ENCODE measurements around the gene ETFA. TPM values are rescaled to one million over a fixed set of nuclear protein-coding genes. Genes with fewer than 3 reads are reported as not detected.

Gene ETFA
- polyA plus RNA-seq, 6 donors from 2014 or later = 88.5 to 115 (median 105) TPM

DNA sequence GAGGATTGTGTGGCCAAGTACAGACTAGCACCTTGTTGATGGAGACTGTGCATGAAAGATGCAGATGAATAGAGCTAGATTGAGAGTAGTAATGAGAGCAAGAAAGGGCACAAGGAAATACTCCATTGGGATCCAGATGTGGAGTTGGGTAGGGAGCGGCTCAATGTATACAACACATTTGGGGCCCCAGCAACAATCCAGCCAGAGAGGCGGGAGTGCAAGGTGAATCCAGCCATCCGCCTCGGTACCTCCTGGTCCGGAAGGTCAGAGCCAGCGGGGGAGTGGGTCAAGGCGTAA is 34.3 kb upstream of the ETFA start:
- H3K4me1 Mint-ChIP-seq = peaks cover 24 to 41% (median 33%) of the 10 kb centered on the region in 3 donors
- peaks cover 0 to 6% (median 0%) of the 10 kb centered on the region in 7 donors for H3K9me3 Mint-ChIP-seq
- peaks cover 5 to 10% of the 10 kb centered on the region in 2 donors for H3K36me3 Mint-ChIP-seq

GRCh38 chr15:76344893-76345582 is 33.8 kb upstream of the ETFA start:
- Mint-ChIP-seq H3K36me3 (peaks cover 5 to 10% of the 10 kb centered on the region in 2 donors), H3K4me1 (peaks cover 27 to 45% (median 37%) of the 10 kb centered on the region in 3 donors), H3K27me3 (peaks cover 48 to 70% (median 67%) of the 10 kb centered on the region in 3 donors), H3K27ac (peak overlapping the region in 2 of 6 donors; percentile 41 to 75), H3K9me3 (peaks cover 0 to 6% (median 0%) of the 10 kb centered on the region in 7 donors), H3K4me3 (peak overlapping the region in 7 of 8 donors; percentile 40 to 90 (median 66))
- DNase-seq (no peak), ATAC-seq (ENCODE audit: low read depth in 2 of 2) (no peak)

More for the DNA sequence above, 34.3 kb upstream of the ETFA start:
- Mint-ChIP-seq H3K4me3 (peak overlapping the region; percentile 40 to 90 (median 68)), H3K27ac (peak overlapping the region in 2 of 6 donors; percentile 1 to 75), H3K27me3 (peaks cover 45 to 69% (median 65%) of the 10 kb centered on the region in 3 donors)
- ATAC-seq (ENCODE audit: low read depth in 2 of 2) = no peak
- no peak for DNase-seq

GRCh38 chr15:76343313-76343996 is 32.2 kb upstream of the ETFA start:
- peaks cover 64 to 77% (median 76%) of the 10 kb centered on the region in 3 donors for H3K27me3 Mint-ChIP-seq
- peaks cover 42 to 58% (median 53%) of the 10 kb centered on the region in 3 donors for H3K4me1 Mint-ChIP-seq
- H3K36me3 Mint-ChIP-seq = peaks cover 0 to 10% of the 10 kb centered on the region in 2 donors
- ATAC-seq (ENCODE audit: low read depth in 2 of 2) (no peak), DNase-seq (no peak)
- H3K9me3 Mint-ChIP-seq = peaks cover 0 to 8% (median 0%) of the 10 kb centered on the region in 7 donors
- H3K27ac Mint-ChIP-seq = peak overlapping the region in 2 of 6 donors; percentile 22 to 74
- peak overlapping the region in 7 of 8 donors; percentile 19 to 74 (median 40) for H3K4me3 Mint-ChIP-seq

DNA sequence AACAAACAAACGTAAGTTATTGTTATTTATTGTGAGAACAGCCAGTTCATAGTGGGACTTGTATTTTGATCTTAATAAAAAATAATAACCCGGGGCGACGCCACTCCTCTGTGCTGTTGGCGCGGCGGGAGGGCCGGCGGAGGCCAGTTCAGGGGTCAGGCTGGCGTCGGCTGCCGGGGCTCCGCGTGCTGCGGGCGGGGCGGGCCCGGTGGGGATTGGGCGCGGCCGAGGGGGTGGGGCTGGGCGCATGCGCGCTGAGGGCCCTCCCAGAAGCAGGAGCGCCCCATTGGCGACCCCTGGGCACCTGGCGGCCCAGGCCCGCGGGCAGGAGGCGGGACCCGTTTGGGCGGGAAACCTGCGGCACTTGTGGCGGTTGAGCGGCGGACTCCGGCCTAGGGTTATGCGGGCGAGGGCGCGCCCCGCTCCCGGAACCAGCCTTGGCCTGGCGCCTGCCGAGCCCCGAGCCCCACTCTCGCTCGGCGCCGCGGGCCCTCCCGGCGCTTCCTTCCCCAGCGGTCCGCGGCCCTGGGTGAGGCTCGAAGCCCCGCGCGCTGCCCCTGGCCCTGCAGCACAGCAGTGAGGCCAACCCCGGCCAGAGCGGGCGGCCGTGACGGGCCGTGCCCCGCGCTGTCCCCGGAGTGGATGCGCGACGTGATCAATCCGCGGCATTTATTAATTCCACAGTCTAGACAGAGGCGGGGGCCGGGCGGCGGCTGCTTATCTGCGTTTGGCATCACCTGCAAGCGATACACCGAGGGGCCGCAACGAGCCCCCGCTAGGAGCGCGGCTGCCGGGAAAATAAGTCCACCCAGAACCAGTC is 31.3 kb upstream of the ETFA start:
- no peak for DNase-seq
- Mint-ChIP-seq H3K4me3 (peak overlapping the region in 7 of 8 donors; percentile 70 to 95 (median 86)), H3K4me1 (peaks cover 44 to 57% (median 56%) of the 10 kb centered on the region in 3 donors), H3K27ac (peak overlapping the region in 1 of 6 donors; percentile 94), H3K36me3 (peaks cover 0 to 10% of the 10 kb centered on the region in 2 donors), H3K27me3 (peaks cover 61 to 74% (median 70%) of the 10 kb centered on the region in 3 donors), H3K9me3 (peaks cover 0 to 10% (median 0%) of the 10 kb centered on the region in 7 donors)
- no peak for ATAC-seq (ENCODE audit: low read depth in 2 of 2)

- peaks cover 0 to 10% of the 10 kb centered on the region in 2 donors for H3K36me3 Mint-ChIP-seq
- peaks cover 66 to 78% (median 73%) of the 10 kb centered on the region in 3 donors for H3K27me3 Mint-ChIP-seq
- DNase-seq = no peak
Measured at GRCh38 chr15:76342058-76342381, 30.8 kb upstream of the ETFA start.

DNA sequence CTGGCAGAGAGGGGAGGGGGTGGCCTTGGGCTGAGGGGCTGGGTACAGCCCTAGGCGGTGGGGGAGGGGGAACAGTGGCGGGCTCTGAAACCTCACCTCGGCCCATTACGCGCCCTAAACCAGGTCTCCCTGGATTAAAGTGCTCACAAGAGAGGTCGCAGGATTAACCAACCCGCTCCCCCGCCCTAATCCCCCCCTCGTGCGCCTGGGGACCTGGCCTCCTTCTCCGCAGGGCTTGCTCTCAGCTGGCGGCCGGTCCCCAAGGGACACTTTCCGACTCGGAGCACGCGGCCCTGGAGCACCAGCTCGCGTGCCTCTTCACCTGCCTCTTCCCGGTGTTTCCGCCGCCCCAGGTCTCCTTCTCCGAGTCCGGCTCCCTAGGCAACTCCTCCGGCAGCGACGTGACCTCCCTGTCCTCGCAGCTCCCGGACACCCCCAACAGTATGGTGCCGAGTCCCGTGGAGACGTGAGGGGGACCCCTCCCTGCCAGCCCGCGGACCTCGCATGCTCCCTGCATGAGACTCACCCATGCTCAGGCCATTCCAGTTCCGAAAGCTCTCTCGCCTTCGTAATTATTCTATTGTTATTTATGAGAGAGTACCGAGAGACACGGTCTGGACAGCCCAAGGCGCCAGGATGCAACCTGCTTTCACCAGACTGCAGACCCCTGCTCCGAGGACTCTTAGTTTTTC is 30.2 kb upstream of the ETFA start:
- Mint-ChIP-seq H3K9me3 (peaks cover 0 to 18% (median 4%) of the 10 kb centered on the region in 7 donors), H3K27ac (peak overlapping the region in 4 of 6 donors; percentile 58 to 94 (median 79)), H3K36me3 (peaks cover 0 to 10% of the 10 kb centered on the region in 2 donors), H3K27me3 (peaks cover 71 to 83% (median 75%) of the 10 kb centered on the region in 3 donors), H3K4me3 (peak overlapping the region; percentile 74 to 95 (median 91)), H3K4me1 (peaks cover 54 to 67% (median 61%) of the 10 kb centered on the region in 3 donors)
- no peak for ATAC-seq (ENCODE audit: low read depth in 2 of 2)
- no peak for DNase-seq

More at GRCh38 chr15:76342058-76342381, 30.8 kb upstream of the ETFA start:
- no peak for ATAC-seq (ENCODE audit: low read depth in 2 of 2)
- peaks cover 0 to 13% (median 3%) of the 10 kb centered on the region in 7 donors for H3K9me3 Mint-ChIP-seq
- peaks cover 49 to 62% (median 58%) of the 10 kb centered on the region in 3 donors for H3K4me1 Mint-ChIP-seq
- H3K4me3 Mint-ChIP-seq = peak overlapping the region; percentile 74 to 95 (median 86)
- peak overlapping the region in 4 of 6 donors; percentile 58 to 94 (median 79) for H3K27ac Mint-ChIP-seq

- peaks cover 0 to 11% of the 10 kb centered on the region in 2 donors for H3K36me3 Mint-ChIP-seq
- peaks cover 76 to 82% (median 77%) of the 10 kb centered on the region in 3 donors for H3K27me3 Mint-ChIP-seq
- DNase-seq = no peak
- peaks cover 55 to 66% (median 66%) of the 10 kb centered on the region in 3 donors for H3K4me1 Mint-ChIP-seq
- peak; percentile 63 to 68 for ATAC-seq (ENCODE audit: low read depth in 2 of 2)
- H3K9me3 Mint-ChIP-seq = peaks cover 0 to 18% (median 4%) of the 10 kb centered on the region in 7 donors
- peak overlapping the region in 2 of 6 donors; percentile 59 to 69 for H3K27ac Mint-ChIP-seq
- H3K4me3 Mint-ChIP-seq = peak overlapping the region; percentile 74 to 95 (median 91)
Measured at GRCh38 chr15:76340803-76341365, 29.6 kb upstream of the ETFA start.

DNA sequence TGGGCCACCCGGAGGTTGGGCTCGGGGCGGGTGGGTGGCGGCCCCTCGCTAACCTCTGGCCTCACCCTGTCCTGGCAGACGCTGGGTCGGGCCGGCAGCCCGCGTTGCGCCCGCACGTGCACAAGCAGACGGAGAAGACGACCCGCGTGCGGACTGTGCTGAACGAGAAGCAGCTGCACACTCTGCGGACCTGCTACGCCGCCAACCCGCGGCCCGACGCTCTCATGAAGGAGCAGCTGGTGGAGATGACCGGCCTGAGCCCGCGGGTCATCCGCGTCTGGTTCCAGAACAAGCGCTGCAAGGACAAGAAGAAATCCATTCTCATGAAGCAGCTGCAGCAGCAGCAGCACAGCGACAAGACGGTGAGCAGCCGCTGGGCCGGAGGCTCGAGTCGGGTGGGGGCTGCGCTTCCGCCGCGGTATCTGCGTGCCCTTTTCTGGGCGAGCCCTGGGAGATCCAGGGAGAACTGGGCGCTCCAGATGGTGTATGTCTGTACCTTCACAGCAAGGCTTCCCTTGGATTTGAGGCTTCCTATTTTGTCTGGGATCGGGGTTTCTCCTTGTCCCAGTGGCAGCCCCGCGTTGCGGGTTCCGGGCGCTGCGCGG is 29.0 kb upstream of the ETFA start:
- peaks cover 54 to 66% (median 66%) of the 10 kb centered on the region in 3 donors for H3K4me1 Mint-ChIP-seq
- H3K36me3 Mint-ChIP-seq = peaks cover 0 to 12% of the 10 kb centered on the region in 2 donors
- H3K9me3 Mint-ChIP-seq = peaks cover 0 to 23% (median 8%) of the 10 kb centered on the region in 7 donors
- no peak for DNase-seq
- peak overlapping the region in 3 of 6 donors; percentile 72 to 92 (median 79) for H3K27ac Mint-ChIP-seq
- ATAC-seq (ENCODE audit: low read depth in 2 of 2) = peak; percentile 24 to 38
- peaks cover 76 to 82% (median 78%) of the 10 kb centered on the region in 3 donors for H3K27me3 Mint-ChIP-seq
- H3K4me3 Mint-ChIP-seq = peak overlapping the region; percentile 74 to 95 (median 92)

DNA sequence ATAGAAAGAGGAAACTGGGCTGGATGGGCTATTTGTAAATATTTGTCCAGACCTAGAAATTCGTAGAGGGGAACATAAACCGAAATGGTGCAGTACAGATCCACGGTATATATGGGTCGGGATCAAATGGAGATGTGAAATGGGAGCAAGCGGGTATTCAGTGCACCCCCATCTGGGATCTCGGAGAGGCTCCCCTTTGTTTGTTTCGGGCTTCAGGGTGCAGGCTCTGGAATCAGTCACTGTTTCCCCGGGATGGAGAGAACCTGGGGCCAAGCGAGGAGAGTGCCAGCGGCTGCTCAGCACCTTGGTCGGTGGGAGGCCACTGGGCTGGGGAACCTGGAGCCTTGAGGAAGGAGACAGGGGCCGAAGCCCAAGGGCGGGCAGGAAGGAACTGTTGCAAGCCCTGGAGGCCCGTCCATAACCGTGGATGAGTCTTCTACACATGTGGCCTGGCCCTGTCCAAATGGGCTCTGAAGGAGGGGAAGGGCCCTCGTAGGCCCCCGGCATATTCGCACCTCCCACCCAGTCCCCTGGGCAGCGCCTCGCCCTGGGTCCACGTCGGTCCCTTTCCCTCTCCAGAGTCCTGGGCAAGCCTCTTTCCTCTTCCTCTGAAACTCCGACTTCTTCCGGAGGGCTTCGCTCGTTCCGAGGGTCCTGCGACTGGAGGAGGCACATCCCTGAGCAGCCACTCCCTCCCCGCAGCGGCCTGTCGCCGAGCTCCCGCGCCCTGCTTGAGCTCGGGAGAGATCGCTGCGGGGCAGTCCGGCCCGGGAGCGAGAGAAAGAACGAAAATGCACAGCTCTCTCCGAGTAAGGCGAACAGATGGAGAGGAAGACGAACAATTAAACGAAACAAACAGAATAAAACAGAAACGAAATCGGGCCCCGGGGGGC is 28.3 kb upstream of the ETFA start:
- peaks cover 0 to 7% of the 10 kb centered on the region in 2 donors for H3K36me3 Mint-ChIP-seq
- peaks cover 0 to 24% (median 10%) of the 10 kb centered on the region in 7 donors for H3K9me3 Mint-ChIP-seq
- H3K27me3 Mint-ChIP-seq = peaks cover 74 to 82% (median 76%) of the 10 kb centered on the region in 3 donors
- ATAC-seq (ENCODE audit: low read depth in 2 of 2) (peak; percentile 3), DNase-seq (no peak)
- H3K4me1 Mint-ChIP-seq = peaks cover 52 to 71% (median 66%) of the 10 kb centered on the region in 3 donors
- peak overlapping the region in 4 of 6 donors; percentile 31 to 88 (median 64) for H3K27ac Mint-ChIP-seq
- H3K4me3 Mint-ChIP-seq = peak overlapping the region; percentile 74 to 95 (median 92)

DNA sequence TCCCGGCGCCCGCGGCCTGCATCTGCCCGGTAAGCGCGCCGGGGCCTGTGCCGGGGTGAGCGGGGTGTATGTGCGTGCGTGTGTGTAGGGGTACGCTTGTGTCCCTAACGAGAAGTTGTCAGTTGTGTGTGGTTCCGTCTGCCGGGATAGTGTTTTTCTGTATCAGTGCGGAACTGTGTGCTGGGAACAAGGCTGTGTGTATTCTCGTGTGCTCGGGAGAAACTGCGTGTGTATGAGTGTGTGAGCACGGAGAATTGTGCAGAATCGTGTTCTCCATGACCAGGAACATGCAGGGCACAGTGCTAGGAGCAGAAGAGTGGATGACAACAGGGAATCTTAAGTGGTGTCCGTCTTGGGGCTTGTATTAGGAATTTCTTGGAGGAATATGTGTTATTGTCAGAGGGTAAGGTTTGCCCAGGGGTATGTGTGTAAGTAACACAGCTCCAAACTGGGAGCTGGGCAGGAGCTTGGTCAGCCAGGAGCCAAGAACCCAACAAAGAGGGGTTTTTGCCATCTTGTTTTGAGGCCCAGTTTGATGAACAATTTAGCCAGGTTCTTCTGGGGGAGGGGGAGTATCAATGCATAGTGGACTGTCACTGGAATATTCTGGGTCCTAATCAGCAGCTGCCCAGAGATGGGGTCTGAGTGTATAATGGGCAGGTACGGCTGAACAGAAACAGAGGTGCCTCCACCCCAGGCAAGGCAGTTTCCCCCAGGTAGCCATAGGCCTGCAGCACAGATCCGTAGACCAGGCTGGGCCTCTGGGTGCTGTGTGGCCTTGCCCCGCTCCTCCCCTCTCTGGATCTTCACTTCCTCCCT is 27.4 kb upstream of the ETFA start:
- DNase-seq (no peak), ATAC-seq (ENCODE audit: low read depth in 2 of 2) (no peak)
- H3K4me1 Mint-ChIP-seq = peaks cover 57 to 77% (median 72%) of the 10 kb centered on the region in 3 donors
- peak overlapping the region; percentile 37 to 95 (median 91) for H3K4me3 Mint-ChIP-seq
- peaks cover 0 to 24% (median 10%) of the 10 kb centered on the region in 7 donors for H3K9me3 Mint-ChIP-seq
- peak overlapping the region in 5 of 6 donors; percentile 2 to 78 (median 31) for H3K27ac Mint-ChIP-seq
- H3K36me3 Mint-ChIP-seq = peaks cover 0 to 7% of the 10 kb centered on the region in 2 donors
- H3K27me3 Mint-ChIP-seq = peaks cover 74 to 82% (median 77%) of the 10 kb centered on the region in 3 donors
